GM12878 (cell line): ENCODE results near the gene MPST. TPM values are rescaled to one million over a fixed set of nuclear protein-coding genes. Genes with fewer than 3 reads are reported as not detected.

Experiments used
- ATF3 ChIP-seq: IDR thresholded peaks from 2 replicates; pipeline ENCODE4 v1.6.1; 2011; ENCODE audit warnings: low read depth, mild to moderate bottlenecking, low read length, moderate library complexity, borderline replicate concordance; ENCODE audit errors: extremely low read depth
- BACH1 ChIP-seq: fragments of 450-650 bp; IDR thresholded peaks from 2 replicates; pipeline ENCODE4 v1.6.1; 2017; ENCODE audit warnings: mild to moderate bottlenecking, borderline replicate concordance
- BCL11A ChIP-seq: IDR thresholded peaks from 2 replicates; pipeline ENCODE4 v1.6.1; 2011; ENCODE audit warnings: low read depth, low read length
- CBX5 ChIP-seq: sonication (generic); IDR thresholded peaks from 2 replicates; pipeline ENCODE4 v1.6.1; 2016; ENCODE audit warnings: low read depth, moderate library complexity, mild to moderate bottlenecking, inconsistent platforms
- CREM ChIP-seq: IDR thresholded peaks from 2 replicates; pipeline ENCODE4 v1.6.1; 2014; ENCODE audit warnings: antibody characterized with exemption, low read depth
- E2F4 ChIP-seq: IDR thresholded peaks from 2 replicates; pipeline ENCODE4 v1.6.1; 2012; ENCODE audit warnings: low read depth, low read length, improper control_type of control experiment
- EGR1 ChIP-seq, 2 experiments: IDR thresholded peaks; 1 replicate in 1 of 2; 2 replicates in 1 of 2; pipeline ENCODE4 v1.6.1; 2011 to 2012; ENCODE audit warnings: low read depth in 2 of 2, low read length in 2 of 2, borderline replicate concordance in 1 of 2, mild to moderate bottlenecking in 1 of 2, moderate library complexity in 1 of 2
- ELK1 ChIP-seq: IDR thresholded peaks from 2 replicates; pipeline ENCODE4 v1.6.1; 2012; ENCODE audit warnings: low read depth, low read length, improper control_type of control experiment
- FOS ChIP-seq: IDR thresholded peaks from 3 replicates; pipeline ENCODE4 v1.6.1; 2011; ENCODE audit warnings: borderline replicate concordance; ENCODE audit not compliant: insufficient read length; ENCODE audit errors: extremely low read depth
- GABPA ChIP-seq: IDR thresholded peaks from 2 replicates; pipeline ENCODE4 v1.6.1; 2014; ENCODE audit warnings: antibody characterized with exemption, low read depth, mild to moderate bottlenecking, inconsistent platforms
- GATAD2B ChIP-seq: fragments of 450-650 bp; conservative IDR thresholded peaks from 2 replicates; pipeline ENCODE4 v1.6.1; 2017; ENCODE audit warnings: low read depth, mild to moderate bottlenecking, moderate library complexity
- HDGF ChIP-seq: fragments of 450-650 bp; IDR thresholded peaks from 2 replicates; pipeline ENCODE4 v1.6.1; 2016; ENCODE audit warnings: antibody characterized with exemption
- IKZF1 ChIP-seq: fragments of 450-650 bp; conservative IDR thresholded peaks from 2 replicates; pipeline ENCODE4 v1.6.1; 2017; ENCODE audit warnings: antibody characterized with exemption, mild to moderate bottlenecking
- LARP7 ChIP-seq: fragments of 450-650 bp; IDR thresholded peaks from 2 replicates; pipeline ENCODE4 v1.6.1; 2017; ENCODE audit warnings: mild to moderate bottlenecking
- MYB ChIP-seq: fragments of 150-350 bp; IDR thresholded peaks from 2 replicates; pipeline ENCODE4 v1.6.1; 2014; ENCODE audit warnings: mild to moderate bottlenecking, low read depth, low read length, borderline replicate concordance
- NBN ChIP-seq: fragments of 450-650 bp; IDR thresholded peaks from 2 replicates; pipeline ENCODE4 v1.6.1; 2016
- NKRF ChIP-seq: fragments of 450-650 bp; conservative IDR thresholded peaks from 2 replicates; pipeline ENCODE4 v1.6.1; 2017; ENCODE audit warnings: mild to moderate bottlenecking, moderate library complexity
- PKNOX1 ChIP-seq: fragments of 450-650 bp; IDR thresholded peaks from 2 replicates; pipeline ENCODE4 v1.6.1; 2016; ENCODE audit warnings: mild to moderate bottlenecking
- PML ChIP-seq: IDR thresholded peaks from 2 replicates; pipeline ENCODE4 v1.6.1; 2012; ENCODE audit warnings: low read length, inconsistent platforms
- POLR2A ChIP-seq: IDR thresholded peaks from 2 replicates; pipeline ENCODE4 v1.6.1; 2011; ENCODE audit warnings: low read depth, mild to moderate bottlenecking, low read length
- POLR2AphosphoS5 ChIP-seq: IDR thresholded peaks from 2 replicates; pipeline ENCODE4 v1.6.1; 2011; ENCODE audit warnings: mild to moderate bottlenecking, low read length, inconsistent platforms
- POU2F2 ChIP-seq: IDR thresholded peaks from 3 replicates; pipeline ENCODE4 v1.6.1; 2011; ENCODE audit warnings: low read depth, mild to moderate bottlenecking, low read length, borderline replicate concordance
- RAD51 ChIP-seq: fragments of 450-650 bp; IDR thresholded peaks from 2 replicates; pipeline ENCODE4 v1.6.1; 2016; ENCODE audit warnings: moderate library complexity, mild to moderate bottlenecking, inconsistent platforms
- RBBP5 ChIP-seq: fragments of 200-600 bp; sonication (generic); conservative IDR thresholded peaks from 2 replicates; pipeline ENCODE4 v1.6.1; 2016
- SMAD1 ChIP-seq: fragments of 450-650 bp; IDR thresholded peaks from 2 replicates; pipeline ENCODE4 v1.6.1; 2018; ENCODE audit warnings: mild to moderate bottlenecking, low read depth; ENCODE audit not compliant: partially characterized antibody
- SMARCA5 ChIP-seq: fragments of 450-650 bp; IDR thresholded peaks from 2 replicates; pipeline ENCODE4 v1.6.1; 2017; ENCODE audit warnings: mild to moderate bottlenecking
- TBL1XR1 ChIP-seq: IDR thresholded peaks from 2 replicates; pipeline ENCODE4 v1.6.1; 2012; ENCODE audit warnings: low read depth, low read length, improper control_type of control experiment
- ZNF274 ChIP-seq: IDR thresholded peaks from one replicate; pipeline ENCODE4 v1.8.0; 2011; ENCODE audit not compliant: insufficient read length, insufficient read depth
- polyA plus RNA-seq, 11 experiments: library from polyadenylated mRNA; depleted of rRNA in 4 of 11; unstranded in 6 of 11; stranded (reverse) in 5 of 11; fragments of >200 nt; fragmentation: Nextera tagmentation in 4 of 11; fragmentation: Illumina TruSeq in 1 of 11; extraction: Ambion mirVana in 4 of 11; extraction: Trizol in 1 of 11; gene quantifications; 1 replicate in 1 of 11; 2 replicates in 10 of 11; pipeline versions ENCODE4 v1.2.1 to v1.2.3, GENCODE V29; 2011 to 2016; ENCODE audit warnings: inconsistent platforms in 2 of 11, missing spikeins in 2 of 11, low read depth in 1 of 11
- total RNA-seq, 4 experiments: library from RNA; depleted of rRNA in 3 of 4; stranded (reverse); fragments of >200 nt in 3 of 4; fragmentation: Illumina TruSeq in 1 of 4; extraction: Trizol in 1 of 4; gene quantifications; 2 replicates each; pipeline versions ENCODE4 v1.2.1 to v1.2.3, GENCODE V29; 2013 to 2021

Gene MPST
- total and polyA plus RNA-seq, 10 of the 15 experiments (the other 5 are each of a cell fraction or from before 2014, with no cell fraction given), result 0.95 to 88.7 (median 38.5) TPM

- TF ChIP-seq ELK1 (no peak), POLR2AphosphoS5 (peak; percentile 54; the same call in 1 of the 2 replicates), NBN (no peak), BACH1 (peak; percentile 81), EGR1 (IDR thresholded peaks at IDR 0.05; ENCODE audit: borderline replicate concordance in 1 of 2, low read depth in 2 of 2, low read length in 2 of 2) (no peak), TBL1XR1 (no peak), POLR2A (peak; percentile 73), GATAD2B (peak; percentile 17; the same call in 1 of the 2 replicates), NKRF (peak; percentile 80), SMAD1 (no peak), IKZF1 (peak; percentile 74; the same call in 1 of the 2 replicates), LARP7 (peak; percentile 74), SMARCA5 (peak; percentile 62; the same call in 1 of the 2 replicates), RAD51 (no peak), CBX5 (no peak), PKNOX1 (no peak), BCL11A (no peak), RBBP5 (no peak), ATF3 (no peak), POU2F2 (0 out of 3 replicates have a peak, but pooled peaks have one; percentile 20), MYB (no peak), FOS (no peak), ZNF274 (no peak), HDGF (0 out of 2 replicates have a peak, but pooled peaks have one; percentile 42), GABPA (no peak), E2F4 (no peak), PML (no peak), CREM (no peak)
Observed at GRCh38 chr22:37019309-37020191, at the start of gene MPST, which contains the start of gene TST (continued).
